ENCODE results near the gene MINDY4.

Gene MINDY4

DNA sequence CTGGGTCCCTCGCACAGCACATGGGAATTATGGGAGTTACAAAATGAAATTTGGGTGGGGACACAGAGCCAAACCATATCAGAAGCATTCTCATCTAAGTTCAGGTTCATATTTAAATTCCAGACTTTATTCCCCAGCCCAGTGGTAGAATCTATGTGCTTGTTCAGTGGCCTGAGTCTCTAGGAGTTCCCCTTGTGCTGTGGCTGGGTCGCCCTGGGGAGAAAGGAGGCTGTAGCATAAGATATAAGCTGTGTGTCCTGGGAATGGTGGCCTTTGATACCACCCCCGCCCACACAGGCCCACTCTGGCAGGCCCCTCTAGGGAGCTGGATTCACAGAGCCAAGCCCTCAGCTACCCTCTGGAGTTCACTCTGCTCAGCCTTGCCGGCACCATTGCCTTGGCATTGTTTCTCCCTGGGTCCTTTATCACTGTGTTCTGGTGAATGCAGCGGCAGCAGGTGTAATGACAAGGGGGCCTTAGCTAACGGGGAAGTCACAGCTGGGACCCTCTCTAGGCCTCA lies 64.2 kb downstream of the MINDY4 start:
- no peak for DNase-seq (ENCODE audit: low spot score)

DNA sequence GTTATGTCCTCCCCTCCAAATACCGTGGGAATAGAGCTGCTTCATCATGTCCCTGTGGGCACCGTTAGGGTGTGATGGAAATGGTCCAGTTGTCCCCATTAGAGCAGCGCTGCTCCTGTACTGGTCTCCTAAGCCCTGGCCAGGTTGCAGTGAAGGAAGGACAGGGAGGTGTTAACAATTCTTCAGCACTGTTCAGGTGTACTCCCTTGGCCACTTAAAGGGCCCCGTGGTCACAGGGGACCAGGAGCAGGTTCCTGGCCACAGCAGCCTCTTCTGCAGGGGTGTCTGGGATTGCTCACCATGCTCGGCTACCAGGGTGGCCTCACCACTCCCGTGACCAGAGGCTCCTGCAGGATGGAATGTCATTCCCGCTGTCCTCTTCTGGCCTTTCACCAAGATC lies 65.8 kb downstream of the MINDY4 start:
- no peak for DNase-seq (ENCODE audit: low spot score)

DNA sequence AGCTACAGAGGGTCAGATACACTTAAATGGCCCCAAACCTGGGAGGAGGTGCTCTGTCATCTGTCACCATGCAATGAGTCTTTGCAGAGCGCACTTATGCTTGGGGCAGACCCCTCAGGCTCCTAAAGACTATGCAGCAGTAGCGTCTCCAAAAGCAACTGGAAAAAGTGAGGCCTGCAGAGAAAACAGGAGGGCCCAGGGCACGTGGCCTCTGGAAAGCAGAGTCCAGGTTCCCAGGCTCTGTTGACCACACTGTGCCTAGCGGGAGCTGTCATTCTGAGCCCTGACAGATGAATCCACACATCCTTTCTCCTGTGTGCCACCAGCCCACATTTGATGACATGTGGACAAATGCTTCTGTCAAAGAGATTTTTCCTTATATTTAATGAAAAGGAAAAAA lies 66.4 kb downstream of the MINDY4 start:
- no peak for DNase-seq (ENCODE audit: low spot score)

DNA sequence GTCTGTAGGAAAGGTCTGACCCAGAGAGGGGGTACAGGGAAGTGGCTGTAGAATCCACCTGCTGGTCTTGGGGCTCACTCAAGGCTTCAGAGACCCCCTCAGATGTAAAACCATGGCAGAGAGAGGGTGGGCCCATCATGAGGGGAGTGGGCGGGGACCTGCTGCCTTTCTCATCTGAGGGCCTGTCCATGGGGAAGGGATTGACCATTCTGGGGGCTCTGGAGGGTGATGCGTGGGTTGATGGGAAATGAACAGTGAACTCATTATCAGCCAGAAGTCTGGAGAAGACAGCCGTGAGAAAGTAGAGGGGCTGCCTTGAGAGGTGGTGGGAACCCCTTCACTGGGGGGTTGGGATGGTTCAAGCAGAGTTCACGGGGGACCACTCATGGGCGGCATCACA lies 66.8 kb downstream of the MINDY4 start:
- DNase-seq (ENCODE audit: low spot score), result no peak

DNA sequence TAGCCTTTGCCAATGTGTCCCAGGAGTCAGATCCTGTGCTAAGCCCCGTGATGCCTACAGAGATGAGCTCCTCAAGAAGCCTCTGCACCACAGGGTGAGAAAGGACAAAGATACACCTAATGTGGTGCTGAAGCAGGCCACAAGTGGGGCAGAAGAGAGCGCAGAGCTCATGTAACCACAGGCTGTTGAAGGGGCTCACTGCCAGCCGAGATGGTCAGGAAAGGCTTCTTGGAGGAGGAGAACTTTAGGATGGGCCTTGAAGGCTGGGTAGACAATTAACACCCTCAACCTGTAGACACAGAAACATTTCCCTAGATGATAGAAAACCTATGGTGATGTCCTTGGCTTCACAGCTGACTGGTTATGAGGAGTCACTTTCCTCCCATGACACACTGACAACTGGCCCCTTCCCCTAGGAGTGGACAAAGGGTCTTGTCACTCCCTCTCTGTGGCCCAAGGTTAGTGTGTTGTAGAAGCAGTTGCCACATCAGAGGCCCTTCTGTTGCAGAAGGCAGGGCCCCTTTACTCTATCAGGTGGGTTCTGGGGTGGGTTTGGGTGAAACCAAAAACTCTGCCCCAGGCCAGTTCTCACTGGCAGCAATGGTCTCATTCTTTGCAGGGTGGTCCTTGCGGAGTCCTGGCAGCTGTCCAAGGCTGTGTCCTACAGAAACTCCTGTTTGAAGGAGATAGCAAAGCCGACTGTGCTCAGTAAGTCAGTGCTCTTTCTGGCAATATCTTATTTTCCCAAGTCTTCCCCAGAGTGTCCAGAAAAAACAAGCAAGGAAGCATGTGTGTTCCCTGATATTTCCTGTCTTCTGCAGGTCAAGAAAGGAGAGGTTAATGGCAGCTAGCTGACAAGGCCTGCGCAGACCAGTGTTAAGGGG lies 69.2 kb downstream of the MINDY4 start:
- no peak for DNase-seq (ENCODE audit: low spot score)

DNA sequence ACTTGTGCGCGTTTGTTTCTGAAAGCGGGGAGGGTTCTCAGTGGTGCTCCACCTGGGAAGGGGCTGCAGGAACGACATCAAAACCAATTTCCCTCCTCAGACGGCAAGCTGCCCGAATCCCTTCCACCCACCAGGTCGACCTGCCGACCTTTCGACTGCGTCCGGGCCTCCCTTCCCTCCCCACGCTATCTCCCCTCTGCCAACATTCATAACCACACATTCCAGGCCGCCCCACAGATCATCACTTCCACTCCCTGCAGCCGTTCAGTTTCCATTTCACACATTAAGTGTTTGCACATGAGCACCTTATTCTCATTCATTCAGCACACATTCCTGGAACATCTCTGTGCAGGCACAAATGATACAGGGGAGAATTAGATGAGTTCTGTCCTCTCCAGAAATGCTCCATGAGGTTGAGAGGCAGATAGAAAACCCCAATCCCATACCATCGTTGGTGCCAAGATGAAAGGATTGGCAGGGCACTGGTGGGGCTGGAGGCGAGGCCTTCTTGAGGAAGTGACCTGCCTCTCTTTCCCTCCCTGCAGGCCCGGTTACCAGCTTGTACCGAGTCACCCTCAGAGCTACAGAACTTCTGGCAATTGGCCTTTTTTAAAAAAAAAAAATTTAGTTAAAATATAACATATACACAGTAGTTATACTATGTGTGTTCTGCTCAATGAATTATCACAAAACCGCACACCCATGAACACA lies 70.0 kb downstream of the MINDY4 start:
- DNase-seq (ENCODE audit: low spot score), result no peak

DNA sequence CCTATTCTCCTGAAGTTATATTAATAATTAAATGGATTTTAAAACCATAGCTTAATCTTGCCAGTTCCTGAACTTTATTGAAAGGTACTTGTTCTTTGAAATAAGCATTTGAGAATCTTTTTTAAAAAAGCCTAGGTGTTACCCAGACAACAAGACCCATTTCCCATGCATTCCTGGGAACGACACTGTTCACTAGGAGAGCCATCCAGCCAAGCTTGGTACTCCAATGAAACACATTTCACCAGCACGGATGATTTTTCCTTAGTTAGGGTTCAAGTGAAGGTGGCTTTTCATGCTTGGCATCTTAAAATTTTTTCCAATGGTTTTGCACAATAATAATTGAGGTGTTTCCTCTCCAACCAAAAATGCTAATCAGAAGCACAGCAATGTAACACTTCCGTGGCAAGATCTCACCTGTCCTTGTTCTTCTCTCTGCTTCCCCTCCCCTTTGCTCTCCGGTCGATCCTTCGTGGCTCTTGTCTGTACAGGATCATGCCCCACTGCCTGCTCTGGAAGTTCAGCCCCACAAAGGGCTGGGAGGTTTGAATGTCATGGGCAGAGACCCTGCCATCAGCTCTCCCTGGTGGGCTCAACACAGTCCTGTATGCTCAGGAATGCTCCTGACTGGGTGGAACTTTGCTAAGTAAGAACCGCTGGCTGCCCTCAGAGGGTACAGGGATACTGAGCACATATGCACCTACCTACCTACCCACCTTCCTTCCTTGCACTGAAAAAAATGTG lies 70.8 kb downstream of the MINDY4 start:
- DNase-seq (ENCODE audit: low spot score), result no peak

DNA sequence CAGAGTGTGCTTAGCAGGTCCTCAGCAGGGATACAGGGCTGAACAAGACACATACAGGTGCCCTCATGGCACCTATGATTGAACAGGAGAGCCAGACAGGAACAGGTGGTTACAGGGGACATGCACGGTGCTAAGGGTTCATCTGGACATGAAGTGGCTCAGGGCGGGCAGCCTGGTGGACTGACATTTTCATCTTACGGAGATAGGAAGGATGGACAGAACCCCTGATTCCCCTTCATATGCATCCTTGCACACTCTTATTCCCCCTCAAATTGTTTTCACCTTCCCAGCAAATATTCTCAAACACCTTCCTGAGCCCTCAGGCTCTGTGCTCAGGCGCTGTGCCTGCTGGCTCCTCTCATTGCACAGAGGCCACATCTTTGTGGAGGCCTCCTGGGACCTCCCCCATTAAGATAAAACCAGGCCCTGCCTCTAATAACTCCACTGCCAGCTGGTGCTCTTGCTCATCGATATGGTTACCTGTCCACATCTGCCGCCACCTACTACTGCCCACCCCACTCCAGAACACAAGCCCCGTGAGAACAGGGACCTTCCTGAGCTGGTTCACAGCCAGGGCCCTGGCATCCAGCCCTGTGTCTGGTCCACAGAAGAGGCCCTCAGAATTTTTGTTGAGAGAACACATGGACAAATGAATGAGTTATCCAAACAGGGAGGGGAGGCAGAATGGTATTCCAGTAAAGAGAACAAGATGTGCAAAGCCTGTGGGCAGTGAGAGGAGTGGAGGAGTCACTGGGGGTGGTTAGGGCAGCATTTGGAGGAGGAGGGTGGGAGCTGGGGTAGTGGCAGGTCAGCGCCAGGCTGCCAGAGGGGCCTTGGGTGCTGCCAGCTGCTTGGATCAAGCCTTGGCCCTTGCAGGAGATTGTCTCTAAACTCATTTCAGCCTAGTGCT lies 71.6 kb downstream of the MINDY4 start:
- no peak for DNase-seq (ENCODE audit: low spot score)

DNA sequence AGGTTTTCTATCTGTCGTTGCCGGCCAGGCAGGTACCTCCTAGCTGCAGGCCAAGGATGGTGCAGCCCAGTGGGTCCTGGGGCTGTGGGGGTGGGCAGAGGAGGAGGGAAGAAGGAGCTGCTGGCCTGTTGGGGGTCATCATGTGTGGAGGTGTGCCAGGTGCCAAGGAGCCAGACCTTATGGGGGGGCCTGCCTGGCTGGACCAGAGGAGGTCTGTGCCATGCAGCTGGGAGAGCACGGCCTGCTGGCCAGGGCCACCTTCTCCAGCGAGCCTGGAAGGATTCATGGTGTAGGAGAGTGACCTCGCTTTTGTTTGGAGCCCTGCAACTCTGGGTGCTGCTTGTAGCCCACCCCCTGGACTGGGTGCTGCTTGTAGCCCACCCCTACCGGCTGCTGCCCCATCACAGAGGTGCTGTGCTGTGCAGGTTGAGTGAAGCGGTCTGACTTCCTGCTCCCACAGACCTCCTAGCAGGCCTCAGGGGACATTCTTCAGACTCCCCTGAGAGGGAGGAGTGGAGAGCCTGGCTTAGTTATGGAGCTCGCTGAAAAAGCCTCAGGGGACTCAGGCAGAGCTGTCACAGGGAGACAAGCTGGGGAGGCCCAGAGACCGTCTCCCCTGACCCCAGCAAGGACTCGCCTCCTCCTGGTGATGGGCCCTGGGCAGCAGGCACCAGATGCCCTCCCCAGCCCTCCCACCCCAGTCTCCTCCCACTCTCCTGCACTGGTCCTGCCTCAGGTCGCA lies 72.7 kb downstream of the MINDY4 start:
- DNase-seq (ENCODE audit: low spot score), result no peak

DNA sequence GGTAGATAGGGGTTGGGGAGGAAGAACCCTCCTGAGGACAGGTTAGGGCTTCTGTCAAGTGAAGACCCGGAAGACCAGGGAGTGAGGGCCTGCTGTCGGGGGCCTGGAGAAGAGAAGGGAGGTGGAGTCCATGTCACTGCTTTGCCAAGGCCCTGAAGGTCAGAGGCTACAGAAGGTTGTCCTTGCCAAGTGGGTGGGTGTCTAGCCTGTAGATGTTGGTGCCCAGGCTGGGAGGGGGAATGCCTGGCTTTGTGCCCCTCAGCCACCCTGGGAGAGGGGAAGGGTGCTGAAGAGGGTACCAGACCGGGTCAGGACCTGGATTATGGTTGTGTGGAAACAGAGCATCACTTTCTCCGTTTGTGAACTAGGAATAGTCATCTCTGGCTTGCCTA lies 73.3 kb downstream of the MINDY4 start:
- no peak for DNase-seq (ENCODE audit: low spot score)

DNA sequence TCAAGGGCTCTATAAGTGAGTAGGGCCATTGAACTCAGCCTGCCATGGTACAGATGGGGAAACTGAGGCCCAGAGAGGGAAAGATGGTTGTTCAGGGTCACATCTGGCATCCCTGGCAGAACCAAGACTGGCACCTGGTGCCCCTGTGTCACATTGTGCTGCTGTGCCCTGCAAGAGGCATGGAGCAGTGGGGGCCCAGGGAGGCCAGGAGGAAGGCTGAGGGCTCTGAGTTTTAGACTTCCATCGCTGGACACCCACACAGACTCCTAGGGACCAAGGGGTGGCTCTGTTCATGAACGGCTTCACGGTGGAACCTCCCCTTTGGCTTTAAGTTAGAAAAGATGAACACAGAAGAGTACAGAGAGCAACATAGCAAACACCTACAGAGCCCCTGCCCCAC lies 73.7 kb downstream of the MINDY4 start:
- no peak for DNase-seq (ENCODE audit: low spot score)

DNA sequence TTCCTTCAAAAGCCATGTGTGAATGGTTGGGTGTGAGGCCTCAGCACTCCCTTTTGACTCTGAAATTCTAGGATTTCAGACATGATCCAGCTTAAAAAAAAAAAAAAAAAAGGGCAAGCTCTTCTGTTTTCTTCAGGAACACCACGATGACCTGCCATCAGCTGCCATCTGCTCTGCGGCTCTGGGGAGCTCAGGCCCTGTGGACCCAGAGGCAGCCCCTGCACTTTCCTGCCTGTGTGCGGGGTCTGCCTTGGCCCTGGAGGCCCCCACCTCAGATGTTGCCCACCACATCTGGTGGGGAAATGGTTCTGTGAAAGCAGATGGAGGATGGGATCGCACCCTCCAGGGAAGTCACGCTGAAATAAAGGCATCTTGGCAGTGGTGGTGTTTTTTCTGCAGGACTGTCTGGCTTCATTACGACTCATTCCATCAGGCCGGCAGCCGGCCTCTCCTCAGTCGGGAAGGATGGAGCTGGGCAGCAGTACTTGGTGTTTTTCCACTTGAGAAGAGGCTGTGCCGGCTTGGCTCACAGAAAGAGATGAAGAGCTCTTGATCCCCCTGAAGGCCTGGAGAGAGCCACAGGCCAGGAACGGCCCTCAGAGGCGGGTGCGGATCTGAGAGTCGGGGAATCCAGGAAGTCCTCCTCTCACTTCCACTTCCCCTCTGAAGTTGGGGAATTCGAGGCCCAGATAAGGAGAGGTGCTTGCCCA lies 74.4 kb downstream of the MINDY4 start:
- DNase-seq (ENCODE audit: low spot score), result no peak

DNA sequence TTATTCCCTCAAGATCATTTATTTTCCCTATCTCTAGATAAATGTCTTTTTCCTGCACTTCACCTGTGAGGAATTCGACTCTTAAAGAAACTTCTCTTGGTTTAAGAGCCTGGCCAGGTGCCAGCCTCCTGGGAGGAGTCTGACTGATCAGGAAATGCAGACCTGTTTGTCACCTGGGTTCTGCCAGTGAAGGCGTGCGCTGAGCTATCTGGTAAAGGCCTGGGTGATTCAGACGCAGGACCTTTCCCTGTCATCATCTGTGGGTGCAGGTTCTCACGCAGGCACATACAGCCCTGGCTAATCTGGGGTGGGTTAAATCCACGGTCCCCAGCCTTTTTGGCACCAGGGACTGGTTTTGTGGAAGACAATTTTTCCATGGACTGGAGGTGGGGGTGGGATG lies 75.2 kb downstream of the MINDY4 start:
- no peak for DNase-seq (ENCODE audit: low spot score)

DNA sequence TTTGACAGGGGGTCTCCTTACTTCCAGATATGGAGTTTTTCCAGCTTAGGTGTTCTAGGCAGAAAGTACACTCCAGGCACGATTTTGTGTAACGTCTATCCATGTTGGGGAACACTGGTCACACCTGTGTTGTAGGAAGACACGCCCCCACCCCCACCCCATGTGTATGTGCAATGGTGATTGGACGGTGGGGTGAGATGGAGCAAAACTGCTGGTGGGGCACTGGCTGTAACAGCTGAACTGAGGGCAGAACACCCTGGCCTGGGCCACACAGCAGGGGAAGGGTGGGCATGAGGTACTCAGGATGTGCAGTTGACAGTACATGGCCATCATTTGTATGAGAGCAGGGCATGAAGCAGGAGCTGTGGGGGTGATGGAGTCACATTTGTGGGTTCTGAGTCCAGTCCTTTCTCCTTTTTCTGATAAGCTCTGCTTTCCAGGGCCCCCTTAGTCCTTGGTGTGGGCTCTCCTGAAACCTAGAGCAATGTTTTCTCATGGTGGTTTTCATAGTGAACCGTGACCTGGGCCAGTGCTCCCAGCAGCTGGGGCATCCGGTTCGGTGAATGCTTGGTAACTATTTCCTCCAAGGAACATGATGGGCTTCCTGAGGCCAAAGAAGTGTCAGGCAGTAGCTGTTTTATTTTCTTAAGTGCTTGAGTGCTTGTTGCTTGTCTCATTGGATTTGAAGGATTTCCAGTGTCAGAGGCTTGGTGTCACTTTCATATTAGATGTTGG lies 77.1 kb downstream of the MINDY4 start:
- no peak for DNase-seq (ENCODE audit: low spot score)

DNA sequence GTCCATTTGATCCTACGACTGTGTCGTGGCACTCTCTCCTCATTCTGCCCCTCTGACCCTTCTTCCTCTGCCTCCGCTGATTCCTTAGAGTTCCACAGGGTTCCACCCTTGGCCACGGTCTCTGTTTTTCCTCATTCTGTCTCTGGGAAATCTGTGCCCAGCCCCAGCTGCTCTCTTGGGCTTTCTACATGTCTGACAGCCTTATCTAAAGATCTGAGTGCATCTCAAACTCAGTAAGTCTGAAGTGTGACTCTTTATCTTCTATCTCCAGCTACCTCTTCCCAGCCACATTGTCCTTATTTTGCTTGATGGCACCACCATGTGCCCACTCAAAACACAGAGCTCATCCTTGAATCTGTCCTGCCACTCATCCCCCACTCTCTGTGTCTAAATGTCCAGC lies 78.3 kb downstream of the MINDY4 start:
- no peak for DNase-seq (ENCODE audit: low spot score)

DNA sequence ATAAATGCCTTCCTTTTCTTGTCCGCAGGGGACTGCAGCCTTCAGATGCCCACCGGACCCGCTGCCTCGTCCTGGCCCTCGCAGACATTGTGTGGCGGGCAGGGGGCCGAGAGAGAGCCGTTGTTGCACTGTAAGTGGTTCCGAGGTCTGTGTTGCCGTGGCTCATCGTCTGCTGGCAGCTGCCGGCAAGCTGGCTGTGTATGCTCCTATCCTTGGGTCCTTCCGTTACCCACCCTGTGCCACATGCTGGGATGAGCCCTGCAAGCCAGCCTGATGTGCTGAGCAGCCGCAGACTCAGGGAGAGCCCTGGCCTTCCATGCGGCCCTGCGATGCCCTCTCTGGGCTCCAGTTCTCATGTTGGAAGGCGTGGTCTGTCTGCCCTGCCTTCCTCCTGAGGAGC lies 79.2 kb downstream of the MINDY4 start:
- no peak for DNase-seq (ENCODE audit: low spot score)

DNA sequence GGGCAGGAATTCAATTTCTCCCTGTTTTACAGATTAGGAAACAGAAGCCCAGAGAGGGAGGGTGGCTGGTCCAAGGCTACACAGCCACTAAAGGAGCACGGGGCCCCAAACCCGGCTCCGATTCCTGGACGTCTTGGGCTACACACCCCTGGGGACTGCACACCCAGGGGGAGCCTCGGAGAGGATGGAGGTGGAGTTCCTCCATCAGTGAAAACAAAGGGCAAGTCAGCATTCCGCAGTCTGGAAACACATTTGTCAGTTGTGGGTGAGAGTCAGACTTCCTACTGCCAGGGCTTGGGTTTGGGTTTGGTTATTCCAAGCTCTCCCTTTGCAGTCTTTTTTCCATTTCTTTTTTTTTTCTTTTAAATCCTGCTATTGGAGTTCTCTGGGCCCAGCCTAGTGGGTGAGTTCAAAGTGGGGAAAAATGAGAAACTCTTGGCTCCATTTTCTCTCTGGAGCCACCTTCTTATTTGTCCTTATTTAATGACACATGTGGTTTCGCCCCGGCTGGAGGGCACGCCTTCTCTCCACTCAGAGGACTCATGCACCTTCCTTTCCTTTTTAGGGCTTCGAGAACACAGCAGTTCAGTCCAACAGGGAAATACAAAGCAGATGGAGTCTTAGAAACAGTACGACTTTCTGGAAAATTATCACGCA lies 80.6 kb downstream of the MINDY4 start:
- DNase-seq (ENCODE audit: low spot score), result no peak

DNA sequence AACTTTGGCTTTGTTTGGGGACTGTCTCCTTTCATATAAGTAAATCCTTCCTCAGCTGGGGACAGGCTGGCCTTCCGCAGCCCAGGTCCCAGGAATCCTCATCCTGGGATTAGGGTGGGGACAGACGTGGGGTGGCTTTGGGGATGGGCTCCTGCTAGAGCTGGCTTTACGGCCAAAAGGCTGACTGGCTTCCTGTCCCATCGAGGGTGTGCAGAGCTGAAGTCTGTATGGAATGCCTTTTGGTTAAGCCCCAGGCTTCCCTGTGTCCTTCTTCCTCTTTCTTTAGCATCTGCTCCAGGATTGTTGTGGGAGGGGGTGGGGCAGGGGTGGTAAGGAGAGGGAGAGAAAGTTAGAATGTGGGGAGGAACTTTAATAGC lies 81.1 kb downstream of the MINDY4 start:
- peak; percentile 59 for DNase-seq (ENCODE audit: low spot score)

DNA sequence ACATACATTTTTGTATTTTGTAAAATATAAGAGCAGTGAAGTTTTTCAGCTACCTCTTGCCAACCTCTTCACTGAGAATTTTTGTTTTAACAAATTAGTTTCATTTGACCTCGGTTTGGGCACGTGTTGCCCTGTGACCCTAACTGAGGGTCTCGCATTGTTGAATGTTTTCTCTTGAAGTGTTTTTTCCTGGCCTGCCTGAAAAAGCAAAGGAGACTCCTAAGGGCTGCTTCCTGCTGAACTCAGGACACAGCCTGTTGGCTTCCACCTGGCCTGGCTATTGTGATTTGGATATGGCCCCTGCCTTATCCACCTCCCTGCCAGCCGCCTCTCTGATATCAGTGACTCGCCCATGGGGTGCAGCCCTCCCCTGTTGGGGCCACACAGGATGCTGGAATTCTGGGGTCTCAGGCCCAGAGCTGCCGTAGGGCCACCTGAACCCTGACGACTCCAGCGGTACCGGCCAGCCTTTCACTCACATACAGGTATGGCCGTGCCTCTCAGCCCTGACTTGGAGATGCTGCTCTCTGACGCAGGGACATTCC lies 81.6 kb downstream of the MINDY4 start:
- DNase-seq (ENCODE audit: low spot score), result no peak

Data from ecto neural progenitor cell (in vitro differentiated cells).